T47D (cell line): ENCODE data around the gene CCDC106.

Experiments
- DNase-seq, 2 experiments: peaks; one replicate each; pipeline versions ENCODE4 v3.0.0 to v3.0.0-alpha.2; 2011 to 2012; ENCODE audit warnings: low read depth in 1 of 2, low spot score in 1 of 2
- JUND ChIP-seq: IDR thresholded peaks from 2 replicates; pipeline ENCODE4 v1.6.1; 2012; ENCODE audit warnings: low read depth
- in situ Hi-C: cut with HindIII; loops from 2 replicates; pipeline ENCODE4 v1.10.0; 2016; ENCODE audit warnings: low sequenced_read_pairs, low pct_unique_long_range_greater_than_20kb

The CCDC106 gene

GRCh38 chr19:55647732-55648584 is at the start of gene CCDC106:
CCDC106 (plus strand) TSS chr19:55648212; CDS start chr19:55649047, 835 bp downstream.
- in situ Hi-C loops, result no loop called here
- peak; percentile 38 to 70 for DNase-seq
- TF ChIP-seq JUND, result no peak

- no peak for TF ChIP-seq JUND
- in situ Hi-C loops, result no loop called here
- DNase-seq, result peak; percentile 82 to 97
Measured at GRCh38 chr19:55598719-55599467, 49.1 kb upstream of the CCDC106 start.

- DNase-seq, result peak; percentile 71 to 98
- in situ Hi-C loops, result no loop called here
Measured at GRCh38 chr19:55599468-55599841, 48.6 kb upstream of the CCDC106 start, which contains the start of gene FIZ1. FIZ1 (minus strand) TSS chr19:55599517; CDS start chr19:55597865, 1,652 bp downstream.

GRCh38 chr19:55599842-55600661 is 48.0 kb upstream of the CCDC106 start, which contains the start of gene ZNF524:
ZNF524 (plus strand) TSS chr19:55600288; CDS start chr19:55602113, 1,825 bp downstream.
- peak; percentile 67 to 89 for DNase-seq
- in situ Hi-C loops, result no loop called here
- TF ChIP-seq JUND, result no peak

More at GRCh38 chr19:55599468-55599841, 48.6 kb upstream of the CCDC106 start, which contains the start of gene FIZ1:
- TF ChIP-seq JUND, result no peak

- no peak for TF ChIP-seq JUND
- in situ Hi-C loops, result no loop called here
- no peak for DNase-seq
Measured at GRCh38 chr19:55600662-55601028, 47.4 kb upstream of the CCDC106 start.

- no peak for DNase-seq
- in situ Hi-C loops, result no loop called here
- no peak for TF ChIP-seq JUND
Measured at GRCh38 chr19:55601084-55601483, 46.9 kb upstream of the CCDC106 start.

GRCh38 chr19:55602104-55603001 is 45.7 kb upstream of the CCDC106 start:
- no peak for TF ChIP-seq JUND
- no peak for DNase-seq
- in situ Hi-C loops, result no loop called here

GRCh38 chr19:55603115-55603514 is 44.9 kb upstream of the CCDC106 start:
- in situ Hi-C loops, result no loop called here
- TF ChIP-seq JUND, result no peak
- DNase-seq, result no peak

GRCh38 chr19:55603581-55604292 is 44.3 kb upstream of the CCDC106 start:
- DNase-seq, result no peak
- TF ChIP-seq JUND, result no peak
- in situ Hi-C loops, result no loop called here

GRCh38 chr19:55605207-55605636 is 42.8 kb upstream of the CCDC106 start:
- in situ Hi-C loops, result no loop called here
- DNase-seq, result peak; percentile 71 to 96
- TF ChIP-seq JUND, result no peak
